GM23338 (cell line): ENCODE data around the gene LOC101059915.

ENCODE experiments used
- ATAC-seq: fragments of 200-7000 bp; cut with Tn5 transposase; 3 replicates; pipeline ENCODE4 v1.9.1; 2020
- DNase-seq: peaks from one replicate; pipeline ENCODE4 v3.0.0-alpha.2; 2015; ENCODE audit warnings: low spot score
- H2AFZ ChIP-seq: fragments of 200-600 bp; sonication (generic); 2 replicates; pipeline ENCODE4 v1.8.0; 2016; ENCODE audit warnings: antibody characterized with exemption, mild to moderate bottlenecking, moderate library complexity
- H3F3A ChIP-seq: fragments of 200-600 bp; sonication (generic); replicated peaks from 2 replicates; pipeline ENCODE4 v1.8.0; 2017; ENCODE audit warnings: antibody characterized with exemption, mixed run types, low read depth
- H3K27ac ChIP-seq: fragments of 200-600 bp; sonication (generic); 2 replicates; pipeline ENCODE4 v1.6.1; 2016; ENCODE audit warnings: low read depth
- H3K27me3 ChIP-seq: fragments of 200-600 bp; sonication (generic); 2 replicates; pipeline ENCODE4 v1.8.0; 2016; ENCODE audit warnings: mild to moderate bottlenecking, mixed run types, moderate library complexity; ENCODE audit not compliant: insufficient read depth
- H3K36me3 ChIP-seq: fragments of 200-600 bp; sonication (generic); 2 replicates; pipeline ENCODE4 v1.8.0; 2016; ENCODE audit warnings: mild to moderate bottlenecking; ENCODE audit not compliant: insufficient read depth
- H3K4me1 ChIP-seq: fragments of 200-600 bp; sonication (generic); 2 replicates; pipeline ENCODE4 v1.8.0; 2016; ENCODE audit warnings: mild to moderate bottlenecking, moderate library complexity; ENCODE audit not compliant: insufficient read depth
- H3K4me2 ChIP-seq: fragments of 200-600 bp; sonication (generic); 2 replicates; pipeline ENCODE4 v1.7.1; 2017; ENCODE audit warnings: mixed run types
- H3K4me3 ChIP-seq: fragments of 200-600 bp; sonication (generic); 2 replicates; pipeline ENCODE4 v1.6.1; 2016; ENCODE audit warnings: mixed run types
- H3K79me2 ChIP-seq: fragments of 200-600 bp; sonication (generic); replicated peaks from 2 replicates; pipeline ENCODE4 v1.8.0; 2017; ENCODE audit warnings: mild to moderate bottlenecking; ENCODE audit not compliant: insufficient read depth
- H3K9me2 ChIP-seq: fragments of 200-600 bp; sonication (generic); 2 replicates; pipeline ENCODE4 v1.8.0; 2017; ENCODE audit not compliant: insufficient read depth
- H4K20me1 ChIP-seq: fragments of 200-600 bp; sonication (generic); replicated peaks from 2 replicates; pipeline ENCODE4 v1.8.0; 2017; ENCODE audit warnings: mild to moderate bottlenecking; ENCODE audit not compliant: insufficient read depth
- H3K27ac Mint-ChIP-seq: 2 replicates; pipeline ENCODE4 v1.8.0; 2020; ENCODE audit warnings: inconsistent platforms, mild to moderate bottlenecking, moderate library complexity, mixed read lengths
- H3K27me3 Mint-ChIP-seq: 3 replicates; pipeline ENCODE4 v1.8.0; 2022; ENCODE audit warnings: low read depth, mild to moderate bottlenecking, moderate library complexity, mixed read lengths, inconsistent platforms; ENCODE audit not compliant: insufficient read depth, poor library complexity
- H3K36me3 Mint-ChIP-seq: 3 replicates; pipeline ENCODE4 v1.8.0; 2021; ENCODE audit warnings: low read depth, mild to moderate bottlenecking, inconsistent platforms, moderate library complexity, mixed read lengths
- H3K4me1 Mint-ChIP-seq: 3 replicates; pipeline ENCODE4 v1.8.0; 2020; ENCODE audit warnings: mild to moderate bottlenecking, inconsistent platforms, mixed read lengths
- H3K4me3 Mint-ChIP-seq: 3 replicates; pipeline ENCODE4 v1.8.0; 2021; ENCODE audit warnings: moderate library complexity, mild to moderate bottlenecking, inconsistent platforms, mixed read lengths
- H3K9me3 Mint-ChIP-seq: 3 replicates; pipeline ENCODE4 v1.8.0; 2020; ENCODE audit warnings: moderate library complexity, mild to moderate bottlenecking, inconsistent platforms, mixed read lengths
- CREB1 ChIP-seq: fragments of 250-450 bp; sonication (Bioruptor Pico); IDR thresholded peaks from 2 replicates; pipeline ENCODE4 v1.5.0; 2020; ENCODE audit warnings: low read depth, mild to moderate bottlenecking, moderate library complexity
- ETS1 ChIP-seq: IDR thresholded peaks from 2 replicates; pipeline ENCODE4 v1.6.1; 2016; ENCODE audit warnings: antibody characterized with exemption
- POLR2AphosphoS5 ChIP-seq: IDR thresholded peaks from 2 replicates; pipeline ENCODE4 v1.6.1; 2016; ENCODE audit warnings: antibody characterized with exemption, low read depth
- STAT1 ChIP-seq: IDR thresholded peaks from one replicate; pipeline ENCODE4 v1.6.1; 2016; ENCODE audit warnings: antibody characterized with exemption; ENCODE audit not compliant: unreplicated experiment
- ZNF331 ChIP-seq: fragments of 250-450 bp; sonication (Bioruptor Pico); IDR thresholded peaks from 2 replicates; pipeline ENCODE4 v1.5.0; 2020; ENCODE audit warnings: low read depth, mild to moderate bottlenecking, moderate library complexity
- ZNF462 ChIP-seq: fragments of 250-450 bp; sonication (Bioruptor Pico); IDR thresholded peaks from 2 replicates; pipeline ENCODE4 v1.5.0; 2020; ENCODE audit warnings: mild to moderate bottlenecking, moderate library complexity

The LOC101059915 gene

GRCh38 chrX:71665747-71666146 lies 1.6 kb upstream of the LOC101059915 start (continued):
- no peak for TF ChIP-seq ETS1
- no peak for TF ChIP-seq ZNF331 (CRISPR knock-in tag)

- no peak overlapping the region for H3K4me2 ChIP-seq
- no peak overlapping the region for H3K27ac ChIP-seq
- H3K4me3 Mint-ChIP-seq, result no peak overlapping the region
- no peaks in the 10 kb centered on the region for H3K27me3 ChIP-seq
- H3K9me2 ChIP-seq, result no peaks in the 10 kb centered on the region
- DNase-seq (peak; percentile 6), ATAC-seq (no peak)
- no peaks in the 10 kb centered on the region; the same call in 2 of the 3 replicates for H3K36me3 Mint-ChIP-seq
- no peak overlapping the region for H3K27ac Mint-ChIP-seq
- H3K4me1 Mint-ChIP-seq, result no peaks in the 10 kb centered on the region; the same call in 2 of the 3 replicates
- no peak overlapping the region for H3K4me3 ChIP-seq
- H3K4me1 ChIP-seq, result no peaks in the 10 kb centered on the region
- no peaks in the 10 kb centered on the region for H3F3A ChIP-seq
- H3K9me3 Mint-ChIP-seq, result no peaks in the 10 kb centered on the region
- no peaks in the 10 kb centered on the region for H4K20me1 ChIP-seq
- peaks cover 4% of the 10 kb centered on the region for H3K27me3 Mint-ChIP-seq
- H3K36me3 ChIP-seq, result no peaks in the 10 kb centered on the region
- TF ChIP-seq CREB1 (CRISPR knock-in tag) (no peak), ZNF462 (CRISPR knock-in tag) (no peak), POLR2AphosphoS5 (no peak), STAT1 (no peak)
- no peaks in the 10 kb centered on the region for H3K79me2 ChIP-seq
- H2AFZ ChIP-seq, result no peak overlapping the region
Measured at GRCh38 chrX:71666240-71667223, 814 bp upstream of the LOC101059915 start.
